Measurements from ENCODE around the gene CENPX. TPM values are rescaled to one million over a fixed set of nuclear protein-coding genes. Genes with fewer than 3 reads are reported as not detected.
A peak's percentile ranks its signal among the peaks of the same experiment; 100 is the strongest.

The CENPX gene
- total and polyA plus RNA-seq, 2 of the 13 experiments (the other 11 are each of a cell fraction or from before 2014, with no cell fraction given) = 92.7 to 170 TPM

- no peak for TF ChIP-seq HNF1A (IDR thresholded peaks at IDR 0.05; ENCODE audit: low read depth)
- TF ChIP-seq HNF1A (CRISPR knock-in tag; IDR thresholded peaks at IDR 0.05; ENCODE audit: borderline replicate concordance) = peak; percentile 12; the same call in 1 of the 2 replicates
- peak; percentile 85 for TF ChIP-seq PHF20 (CRISPR knock-in tag; IDR thresholded peaks at IDR 0.05)
- peak; percentile 26; the same call in 1 of the 2 replicates for TF ChIP-seq ZBTB42 (CRISPR knock-in tag; IDR thresholded peaks at IDR 0.05)
- TF ChIP-seq TGIF2 (CRISPR knock-in tag; IDR thresholded peaks at IDR 0.05) = no peak
- no peak for TF ChIP-seq ZMAT5 (CRISPR knock-in tag; IDR thresholded peaks at IDR 0.05; ENCODE audit: borderline replicate concordance, low read depth)
- TF ChIP-seq FOXK1 (CRISPR knock-in tag; IDR thresholded peaks at IDR 0.05; ENCODE audit: borderline replicate concordance, low read depth) = peak; percentile 89; the same call in 1 of the 2 replicates
- no peak for TF ChIP-seq REST (IDR thresholded peaks at IDR 0.05; ENCODE audit: borderline replicate concordance in 1 of 2, low read depth in 1 of 2, low read length in 2 of 2)
- no peak for TF ChIP-seq ZNF101 (CRISPR knock-in tag; IDR thresholded peaks at IDR 0.05; ENCODE audit: borderline replicate concordance, low read depth)
- TF ChIP-seq POLR2AphosphoS5 (IDR thresholded peaks at IDR 0.05; ENCODE audit: low read depth, low read length) = peak; percentile 81
- TF ChIP-seq ZSCAN30 (CRISPR knock-in tag; IDR thresholded peaks at IDR 0.05) = no peak
- no peak; the same call in 1 of the 2 replicates for TF ChIP-seq ZSCAN9 (CRISPR knock-in tag; IDR thresholded peaks at IDR 0.05; ENCODE audit: borderline replicate concordance)
- peak; percentile 21 for TF ChIP-seq XRCC5 (optimal IDR thresholded peaks at IDR 0.05; ENCODE audit: low read length)
- TF ChIP-seq KDM2A (CRISPR knock-in tag; IDR thresholded peaks at IDR 0.05; ENCODE audit: borderline replicate concordance, low read depth) = 0 out of 2 replicates have a peak, but pooled peaks have one; percentile 62
- TF ChIP-seq SP140L (CRISPR knock-in tag; IDR thresholded peaks at IDR 0.05; ENCODE audit: borderline replicate concordance) = 0 out of 2 replicates have a peak, but pooled peaks have one; percentile 25
- TF ChIP-seq ZNF687 (CRISPR knock-in tag; IDR thresholded peaks at IDR 0.05) = peak; percentile 12
- TF ChIP-seq NFATC3 (CRISPR knock-in tag; IDR thresholded peaks at IDR 0.05) = no peak
Observed at GRCh38 chr17:81977211-81977808, 45.4 kb downstream of the CENPX start, which contains the start of gene ASPSCR1 (continued).

Data from HepG2 (cell line).